Measurements from ENCODE around the gene SLC17A9.

DNA sequence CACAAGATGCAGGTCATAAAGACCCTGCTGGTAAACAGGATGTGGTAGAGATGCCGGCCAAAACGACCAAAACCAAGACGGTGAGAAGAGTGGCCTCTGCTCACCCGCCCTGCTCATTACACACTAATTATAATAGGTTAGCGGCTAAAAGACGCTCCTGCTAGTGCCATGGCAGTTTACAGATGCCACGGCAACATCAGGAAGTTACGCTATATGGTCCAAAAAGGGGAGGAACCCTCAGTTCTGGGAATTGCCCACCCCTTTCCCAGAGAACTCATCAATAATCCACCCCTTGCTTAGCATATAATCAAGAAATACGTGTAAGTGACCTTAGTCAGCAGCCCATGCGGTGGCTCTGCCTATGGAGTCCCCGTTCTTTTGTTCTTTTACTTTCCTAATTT lies 36.7 kb downstream of the SLC17A9 start:
- TF ChIP-seq, protein P1, sequence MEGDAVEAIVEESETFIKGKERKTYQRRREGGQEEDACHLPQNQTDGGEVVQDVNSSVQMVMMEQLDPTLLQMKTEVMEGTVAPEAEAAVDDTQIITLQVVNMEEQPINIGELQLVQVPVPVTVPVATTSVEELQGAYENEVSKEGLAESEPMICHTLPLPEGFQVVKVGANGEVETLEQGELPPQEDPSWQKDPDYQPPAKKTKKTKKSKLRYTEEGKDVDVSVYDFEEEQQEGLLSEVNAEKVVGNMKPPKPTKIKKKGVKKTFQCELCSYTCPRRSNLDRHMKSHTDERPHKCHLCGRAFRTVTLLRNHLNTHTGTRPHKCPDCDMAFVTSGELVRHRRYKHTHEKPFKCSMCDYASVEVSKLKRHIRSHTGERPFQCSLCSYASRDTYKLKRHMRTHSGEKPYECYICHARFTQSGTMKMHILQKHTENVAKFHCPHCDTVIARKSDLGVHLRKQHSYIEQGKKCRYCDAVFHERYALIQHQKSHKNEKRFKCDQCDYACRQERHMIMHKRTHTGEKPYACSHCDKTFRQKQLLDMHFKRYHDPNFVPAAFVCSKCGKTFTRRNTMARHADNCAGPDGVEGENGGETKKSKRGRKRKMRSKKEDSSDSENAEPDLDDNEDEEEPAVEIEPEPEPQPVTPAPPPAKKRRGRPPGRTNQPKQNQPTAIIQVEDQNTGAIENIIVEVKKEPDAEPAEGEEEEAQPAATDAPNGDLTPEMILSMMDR (conservative IDR thresholded peaks at IDR 0.05; ENCODE audit: low read depth, low read length): no peak
- no peak for TF ChIP-seq EZH2 (IDR thresholded peaks at IDR 0.05; ENCODE audit: low read length, unreplicated experiment)
